ENCODE data around the gene LPCAT1.
"Not testable (repeated sequence)": the region's sequence is repeated elsewhere in the genome, so short reads cannot be mapped to it uniquely, and the experiment has no call there.

LPCAT1 gene, protein sequence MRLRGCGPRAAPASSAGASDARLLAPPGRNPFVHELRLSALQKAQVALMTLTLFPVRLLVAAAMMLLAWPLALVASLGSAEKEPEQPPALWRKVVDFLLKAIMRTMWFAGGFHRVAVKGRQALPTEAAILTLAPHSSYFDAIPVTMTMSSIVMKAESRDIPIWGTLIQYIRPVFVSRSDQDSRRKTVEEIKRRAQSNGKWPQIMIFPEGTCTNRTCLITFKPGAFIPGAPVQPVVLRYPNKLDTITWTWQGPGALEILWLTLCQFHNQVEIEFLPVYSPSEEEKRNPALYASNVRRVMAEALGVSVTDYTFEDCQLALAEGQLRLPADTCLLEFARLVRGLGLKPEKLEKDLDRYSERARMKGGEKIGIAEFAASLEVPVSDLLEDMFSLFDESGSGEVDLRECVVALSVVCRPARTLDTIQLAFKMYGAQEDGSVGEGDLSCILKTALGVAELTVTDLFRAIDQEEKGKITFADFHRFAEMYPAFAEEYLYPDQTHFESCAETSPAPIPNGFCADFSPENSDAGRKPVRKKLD

DNA sequence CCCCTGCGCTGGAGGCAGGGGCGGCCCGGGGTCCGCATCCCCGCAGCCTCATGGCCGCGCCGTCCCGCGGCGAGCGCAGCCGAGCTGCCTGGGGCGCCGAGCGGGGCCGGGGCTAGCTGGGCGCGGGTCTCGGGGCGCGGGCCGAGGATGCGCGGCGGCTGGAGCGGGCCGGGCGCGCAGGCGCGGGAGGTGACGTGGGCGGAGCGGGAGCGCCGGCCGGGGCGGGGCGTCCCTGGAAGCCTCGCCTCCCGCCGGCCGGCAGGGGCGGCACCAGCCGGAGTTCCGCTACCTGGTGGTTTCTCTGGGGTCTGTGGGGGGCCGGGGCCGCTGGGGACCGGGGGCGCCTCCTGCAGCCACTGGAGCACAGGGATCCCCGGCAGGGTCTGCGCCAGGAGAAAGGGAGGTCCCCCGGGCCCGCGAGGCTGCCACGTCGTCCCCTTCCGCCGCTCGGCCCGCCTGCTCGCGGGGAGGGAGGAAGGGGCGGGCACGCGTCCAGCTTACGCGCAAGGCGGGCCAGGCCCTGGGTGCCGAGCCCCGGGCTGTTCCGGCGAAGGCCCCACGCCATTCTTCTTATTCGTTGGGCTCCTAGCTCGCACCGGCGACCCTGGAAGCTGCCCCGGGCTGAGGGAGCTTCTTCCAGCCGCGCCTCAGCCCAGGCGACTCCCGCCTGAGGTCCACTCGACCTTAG lies at the start of gene LPCAT1:
TSS of gene LPCAT1 (minus strand) at position 168 of the 688 bp plus-strand sequence. CDS start at position 52, 116 bp downstream.
- peak; percentile 41 to 44 for DNase-seq (ENCODE audit: low read depth in 2 of 2)

DNA sequence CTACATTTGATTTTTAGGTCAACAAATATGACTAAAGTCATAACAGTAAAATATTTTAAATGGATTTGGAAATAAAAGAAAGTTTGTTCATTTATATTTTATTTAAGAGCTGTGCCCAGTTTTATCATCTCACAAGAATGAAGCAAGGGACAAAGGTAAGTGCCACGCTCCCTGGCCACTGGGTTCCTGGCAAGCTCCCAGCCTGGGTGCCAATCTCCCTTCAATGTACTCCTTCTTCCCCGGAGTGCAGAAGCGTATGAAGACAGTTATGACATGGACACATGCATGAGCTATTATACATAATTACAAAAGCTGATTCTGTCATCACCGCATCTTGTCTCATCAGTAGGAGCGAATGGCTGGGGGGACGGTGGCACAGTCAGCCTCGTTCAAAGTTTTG lies 48.1 kb upstream of the LPCAT1 start:
- not testable (repeated sequence) for DNase-seq (ENCODE audit: low read depth in 2 of 2)

DNA sequence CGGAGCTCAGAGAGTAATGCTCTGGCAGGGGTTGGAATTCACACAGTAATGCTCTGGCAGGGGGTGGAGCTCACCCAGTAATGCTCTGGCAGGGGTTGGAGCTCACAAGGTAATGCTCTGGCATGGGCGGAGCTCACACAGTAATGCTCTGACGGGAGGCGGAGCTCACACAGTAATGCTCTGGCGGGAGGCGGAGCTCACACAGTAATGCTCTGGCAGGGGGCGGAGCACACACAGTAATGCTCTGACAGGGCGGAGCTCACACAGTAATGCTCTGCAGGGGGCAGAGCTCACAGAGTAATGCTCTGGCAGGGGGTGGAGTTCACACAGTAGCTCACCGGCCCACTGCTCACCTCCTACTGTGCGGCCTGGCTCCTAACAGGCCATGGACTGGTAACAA lies 47.2 kb upstream of the LPCAT1 start:
- no peak for DNase-seq (ENCODE audit: low read depth in 2 of 2)

DNA sequence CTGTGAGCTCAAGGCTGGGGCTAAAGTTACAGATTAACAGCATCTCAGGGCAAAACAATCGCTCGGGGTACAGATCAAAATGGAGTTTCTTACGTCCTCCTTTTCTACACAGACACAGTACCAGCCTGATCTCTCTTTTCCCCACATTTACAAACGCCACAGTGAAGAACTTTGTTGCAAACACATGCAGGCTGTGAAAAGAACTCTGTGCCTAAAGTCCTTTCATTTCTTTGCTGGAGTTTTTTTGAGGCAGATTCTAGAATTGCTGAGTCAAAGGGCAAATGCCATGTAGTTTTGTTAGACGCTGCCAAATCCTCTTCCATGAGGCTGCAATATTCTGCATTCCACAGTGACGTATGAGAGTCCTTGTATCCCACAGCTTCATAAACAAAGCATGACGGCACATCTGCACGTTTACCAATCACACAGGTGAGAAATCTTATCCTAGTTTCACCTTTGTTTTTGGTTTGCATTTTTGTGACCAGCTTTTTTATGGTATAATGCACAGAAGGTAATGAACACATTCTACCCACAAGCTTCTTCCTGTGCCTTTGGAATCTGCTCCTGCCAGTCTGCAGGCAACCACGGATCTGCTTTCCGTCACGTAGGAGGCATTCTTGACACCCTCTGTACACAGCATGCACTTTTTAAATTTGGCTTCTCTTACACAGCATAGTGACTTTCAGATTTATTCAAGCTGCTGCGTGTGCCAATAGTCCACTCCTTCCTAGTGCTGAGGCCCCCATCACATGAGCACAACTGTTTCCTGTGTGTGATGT lies 44.6 kb upstream of the LPCAT1 start:
- DNase-seq (ENCODE audit: low read depth in 2 of 2): peak; percentile 66 to 67

- not testable (repeated sequence) for DNase-seq (ENCODE audit: low read depth in 2 of 2)
These were observed 43.9 kb upstream of the LPCAT1 start for GRCh38 chr5:1567527-1568200.

- no peak for DNase-seq (ENCODE audit: low read depth in 2 of 2)
These were observed 42.3 kb upstream of the LPCAT1 start for GRCh38 chr5:1565737-1566734.

GRCh38 chr5:1564824-1565736 lies 41.3 kb upstream of the LPCAT1 start:
- no peak for DNase-seq (ENCODE audit: low read depth in 2 of 2)

- DNase-seq (ENCODE audit: low read depth in 2 of 2): no peak
These were observed 40.5 kb upstream of the LPCAT1 start for GRCh38 chr5:1564182-1564748.

- no peak for DNase-seq (ENCODE audit: low read depth in 2 of 2)
These were observed 39.9 kb upstream of the LPCAT1 start for GRCh38 chr5:1563617-1564181.

DNA sequence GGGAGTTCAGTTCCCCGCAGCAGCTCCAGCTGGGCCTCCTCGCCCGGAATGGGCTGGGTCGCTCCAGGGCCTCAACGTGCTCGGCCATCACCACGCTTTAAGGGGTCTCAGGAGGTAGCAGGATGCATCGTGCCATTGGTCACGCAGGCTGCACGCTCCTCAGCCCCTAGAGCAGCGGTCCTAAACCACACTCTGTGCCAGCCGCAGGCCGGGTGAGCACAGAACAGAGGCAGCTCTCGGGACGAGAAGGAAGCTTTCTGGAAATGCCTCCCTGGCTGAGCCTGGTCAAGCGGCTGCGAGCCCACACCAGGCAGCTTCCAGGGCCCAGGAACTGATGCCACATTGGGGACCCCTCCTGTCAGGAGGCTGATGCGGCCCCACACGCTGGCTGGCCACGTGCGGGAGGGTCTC lies 39.3 kb upstream of the LPCAT1 start:
- DNase-seq (ENCODE audit: low read depth in 2 of 2): no peak

DNA sequence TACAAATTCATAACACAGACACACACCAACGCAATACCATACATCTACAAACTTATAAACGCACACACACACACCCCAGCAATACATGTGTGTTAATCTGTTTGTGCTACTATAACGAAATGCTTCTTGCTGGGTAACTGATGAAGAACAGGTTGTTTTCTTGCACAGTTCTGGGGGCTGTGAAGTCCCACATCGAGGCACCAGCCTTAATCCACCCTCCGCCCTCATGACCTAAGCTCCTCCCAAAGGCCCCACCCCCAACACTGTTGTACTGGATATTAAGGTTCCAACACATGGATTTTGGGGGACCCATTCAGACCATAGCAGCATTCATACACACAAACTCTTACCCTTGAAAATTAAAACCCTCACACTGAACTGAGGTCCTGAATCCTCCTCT lies 38.8 kb upstream of the LPCAT1 start:
- no peak for DNase-seq (ENCODE audit: low read depth in 2 of 2)

DNA sequence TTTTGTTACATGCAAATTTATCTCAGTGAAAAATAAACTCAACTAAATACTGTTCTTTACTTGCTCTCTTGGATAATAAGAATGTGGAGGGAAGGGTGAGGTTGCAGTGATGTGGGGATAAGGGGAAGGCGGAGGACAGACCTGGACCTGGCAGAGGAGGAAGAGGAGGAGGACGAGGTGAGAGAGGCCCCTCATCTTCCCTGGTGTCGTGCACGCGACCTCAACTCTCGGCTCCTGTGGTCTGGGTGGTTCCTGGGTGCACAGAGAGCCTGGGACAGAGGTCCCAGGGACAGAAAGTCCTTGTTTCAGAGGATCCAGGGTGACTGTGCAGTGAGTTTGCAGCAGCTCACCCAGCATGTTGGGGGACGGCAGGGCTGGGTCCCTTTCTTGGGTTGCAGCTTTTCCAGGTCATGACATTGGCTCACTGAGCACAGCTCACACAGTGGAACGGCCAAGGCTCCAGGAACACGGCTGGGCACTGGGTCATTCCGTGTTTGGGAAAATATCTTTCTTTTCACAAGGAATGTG lies 37.7 kb upstream of the LPCAT1 start:
- DNase-seq (ENCODE audit: low read depth in 2 of 2): no peak

- DNase-seq (ENCODE audit: low read depth in 2 of 2): not testable (repeated sequence)
These were observed 36.7 kb upstream of the LPCAT1 start for GRCh38 chr5:1560499-1560898.

- DNase-seq (ENCODE audit: low read depth in 2 of 2): no peak
These were observed 35.2 kb upstream of the LPCAT1 start for GRCh38 chr5:1558944-1559343.

GRCh38 chr5:1557114-1557873 lies 33.5 kb upstream of the LPCAT1 start:
- no peak for DNase-seq (ENCODE audit: low read depth in 2 of 2)

DNA sequence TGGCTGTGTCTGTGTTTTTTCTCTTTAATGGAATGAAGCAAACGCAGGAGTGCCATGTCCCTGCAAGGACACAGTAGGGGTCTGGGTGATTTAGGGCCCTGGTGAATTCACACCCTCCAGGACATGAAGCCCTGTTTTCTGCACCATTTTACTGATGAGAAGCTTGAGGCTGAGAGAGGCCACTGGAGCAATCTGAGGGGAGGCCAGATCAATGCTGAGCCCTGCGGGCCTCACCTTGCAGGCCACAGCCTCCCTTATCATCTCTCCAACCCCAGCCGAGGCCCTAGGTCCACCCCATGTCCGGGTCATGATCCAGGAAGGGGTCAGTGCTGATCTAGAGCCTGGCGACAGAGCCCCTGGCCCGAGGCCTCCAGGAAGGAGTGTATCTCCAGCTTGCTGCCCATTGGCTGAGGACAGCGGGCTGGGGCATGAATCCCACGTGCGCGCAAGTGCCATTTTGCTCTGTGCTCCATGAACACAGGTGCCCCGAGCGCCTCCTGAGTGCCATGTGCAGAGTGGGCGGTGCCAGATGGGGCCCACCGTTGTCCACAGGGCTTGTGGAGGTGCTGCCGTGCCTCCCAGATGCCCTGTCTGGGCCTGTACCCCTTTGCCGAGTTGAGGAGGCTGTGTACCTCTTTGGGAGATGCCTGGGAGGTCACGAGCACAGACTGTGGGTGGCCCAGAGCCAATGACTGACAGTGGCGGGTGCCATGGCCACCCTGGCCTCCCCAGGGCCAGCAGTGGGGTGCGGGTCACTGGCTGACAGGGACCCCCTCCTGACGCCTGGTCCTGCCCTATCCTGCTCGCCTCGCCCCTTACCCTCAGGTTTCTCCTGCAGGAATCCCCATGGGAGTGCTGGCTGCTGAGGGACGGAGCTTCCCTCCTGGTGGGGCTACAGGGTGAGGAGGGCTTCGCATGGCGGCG lies 32.3 kb upstream of the LPCAT1 start:
- no peak for DNase-seq (ENCODE audit: low read depth in 2 of 2)

All from fibroblast of skin of left quadriceps (primary cell).